Measurements from ENCODE around the gene CORO7.
"Not testable (repeated sequence)": the region's sequence is repeated elsewhere in the genome, so short reads cannot be mapped to it uniquely, and the experiment has no call there.

The CORO7 gene

GRCh38 chr16:4358831-4359561 lies 57.4 kb downstream of the CORO7 start:
- DNase-seq (ENCODE audit: extremely low read depth in 1 of 2, low read depth in 1 of 2), result peak; percentile 23 to 36

GRCh38 chr16:4358236-4358635 lies 58.2 kb downstream of the CORO7 start:
- no peak for DNase-seq (ENCODE audit: extremely low read depth in 1 of 2, low read depth in 1 of 2)

GRCh38 chr16:4356820-4357219 lies 59.6 kb downstream of the CORO7 start:
- no peak for DNase-seq (ENCODE audit: extremely low read depth in 1 of 2, low read depth in 1 of 2)

- no peak for DNase-seq (ENCODE audit: extremely low read depth in 1 of 2, low read depth in 1 of 2)
These were observed 61.6 kb downstream of the CORO7 start for GRCh38 chr16:4354512-4355409.

GRCh38 chr16:4353675-4354074 lies 62.7 kb downstream of the CORO7 start:
- no peak for DNase-seq (ENCODE audit: extremely low read depth in 1 of 2, low read depth in 1 of 2)

GRCh38 chr16:4352843-4353242 lies 63.6 kb downstream of the CORO7 start:
- DNase-seq (ENCODE audit: extremely low read depth in 1 of 2, low read depth in 1 of 2), result no peak

- no peak for DNase-seq (ENCODE audit: extremely low read depth in 1 of 2, low read depth in 1 of 2)
These were observed 64.5 kb downstream of the CORO7 start for GRCh38 chr16:4351880-4352279.

- DNase-seq (ENCODE audit: extremely low read depth in 1 of 2, low read depth in 1 of 2), result peak; percentile 97 to 98
These were observed 65.4 kb downstream of the CORO7 start, which contains the start of gene PAM16 for GRCh38 chr16:4350787-4351659. Gene PAM16 (minus strand): TSS chr16:4351321. CDS start chr16:4351234, 87 bp downstream.

- no peak for DNase-seq (ENCODE audit: extremely low read depth in 1 of 2, low read depth in 1 of 2)
These were observed 66.0 kb downstream of the CORO7 start for GRCh38 chr16:4350365-4350786.

GRCh38 chr16:4349332-4349731 lies 67.1 kb downstream of the CORO7 start:
- DNase-seq (ENCODE audit: extremely low read depth in 1 of 2, low read depth in 1 of 2), result no peak

GRCh38 chr16:4347765-4348509 lies 68.5 kb downstream of the CORO7 start:
- DNase-seq (ENCODE audit: extremely low read depth in 1 of 2, low read depth in 1 of 2), result no peak

GRCh38 chr16:4347010-4347409 lies 69.4 kb downstream of the CORO7 start:
- DNase-seq (ENCODE audit: extremely low read depth in 1 of 2, low read depth in 1 of 2), result no peak

GRCh38 chr16:4345836-4346781 lies 70.3 kb downstream of the CORO7 start:
- DNase-seq (ENCODE audit: extremely low read depth in 1 of 2, low read depth in 1 of 2), result no peak

- no peak for DNase-seq (ENCODE audit: extremely low read depth in 1 of 2, low read depth in 1 of 2)
These were observed 71.2 kb downstream of the CORO7 start for GRCh38 chr16:4344983-4345835.

GRCh38 chr16:4344300-4344982 lies 72.0 kb downstream of the CORO7 start:
- DNase-seq (ENCODE audit: extremely low read depth in 1 of 2, low read depth in 1 of 2), result not testable (repeated sequence)

GRCh38 chr16:4342866-4343744 lies 73.3 kb downstream of the CORO7 start:
- no peak for DNase-seq (ENCODE audit: extremely low read depth in 1 of 2, low read depth in 1 of 2)

GRCh38 chr16:4341250-4341649 lies 75.1 kb downstream of the CORO7 start:
- DNase-seq (ENCODE audit: extremely low read depth in 1 of 2, low read depth in 1 of 2), result no peak
